Neural cell (in vitro differentiated cells): ENCODE data around the gene ADD3. TPM values are rescaled to one million over a fixed set of nuclear protein-coding genes. Genes with fewer than 3 reads are reported as not detected.

ENCODE experiments used
- H2AFZ ChIP-seq: fragments of 200-600, 300-800 bp; sonication (generic), shearing (Covaris generic); 2 replicates; pipeline ENCODE4 v1.6.0; 2014; ENCODE audit warnings: low read depth, mild to moderate bottlenecking, antibody characterized with exemption, low read length, moderate library complexity
- H3F3A ChIP-seq: fragments of 200-600 bp; shearing (Covaris generic); 2 replicates; pipeline ENCODE4 v1.6.1; 2016; ENCODE audit warnings: mild to moderate bottlenecking, moderate library complexity, mixed read lengths, antibody characterized with exemption, low read length; ENCODE audit not compliant: insufficient read depth, poor library complexity, severe bottlenecking
- H3K27ac ChIP-seq: fragments of 200-600, 300-800 bp; sonication (generic), shearing (Covaris generic); 2 replicates; pipeline ENCODE4 v1.5.1; 2014; ENCODE audit warnings: mild to moderate bottlenecking, low read length, moderate library complexity
- H3K27me3 ChIP-seq: fragments of 300-800, 200-600 bp; sonication (generic), shearing (Covaris generic); 2 replicates; pipeline ENCODE4 v1.6.0; 2014; ENCODE audit warnings: mild to moderate bottlenecking, low read depth, low read length, moderate library complexity; ENCODE audit not compliant: insufficient read depth
- H3K36me3 ChIP-seq: fragments of 300-800, 200-600 bp; sonication (generic), shearing (Covaris generic); 2 replicates; pipeline ENCODE4 v1.5.1; 2014; ENCODE audit warnings: mild to moderate bottlenecking, antibody characterized with exemption, low read length, moderate library complexity; ENCODE audit not compliant: insufficient read depth
- H3K4me2 ChIP-seq: fragments of 300-800, 200-600 bp; sonication (generic), shearing (Covaris generic); 2 replicates; pipeline ENCODE4 v1.6.0; 2014; ENCODE audit warnings: mild to moderate bottlenecking, low read length
- H3K4me3 ChIP-seq: fragments of 300-800, 200-600 bp; sonication (generic), shearing (Covaris generic); 2 replicates; pipeline ENCODE4 v1.5.1; 2014; ENCODE audit warnings: mild to moderate bottlenecking, low read length, moderate library complexity
- H3K79me2 ChIP-seq: fragments of 200-600 bp; shearing (Covaris generic); replicated peaks from 2 replicates; pipeline ENCODE4 v1.6.0; 2014; ENCODE audit warnings: mild to moderate bottlenecking, low read length, moderate library complexity; ENCODE audit not compliant: insufficient read depth
- H3K9ac ChIP-seq: fragments of 300-800, 200-600 bp; sonication (generic), shearing (Covaris generic); 2 replicates; pipeline ENCODE4 v1.6.1; 2016; ENCODE audit warnings: mild to moderate bottlenecking, low read length, mixed read lengths
- H3K9me2 ChIP-seq: fragments of 200-600 bp; shearing (Covaris generic); 2 replicates; pipeline ENCODE4 v1.6.1; 2016; ENCODE audit warnings: mild to moderate bottlenecking, low read length, mixed read lengths; ENCODE audit not compliant: insufficient read depth
- H3K9me3 ChIP-seq: fragments of 200-600, 300-800 bp; sonication (generic), shearing (Covaris generic); 2 replicates; pipeline ENCODE4 v1.6.1; 2016; ENCODE audit warnings: mild to moderate bottlenecking, mixed run types, low read length, moderate library complexity, mixed read lengths
- H4K20me1 ChIP-seq: fragments of 200-600 bp; shearing (Covaris generic); 2 replicates; pipeline ENCODE4 v1.6.1; 2016; ENCODE audit warnings: mild to moderate bottlenecking, mixed run types; ENCODE audit not compliant: insufficient read depth
- CTCF ChIP-seq: fragments of 450-650 bp; IDR thresholded peaks from 2 replicates; pipeline ENCODE4 v1.5.1; 2014; ENCODE audit warnings: antibody characterized with exemption, mild to moderate bottlenecking, moderate library complexity; ENCODE audit not compliant: poor library complexity, severe bottlenecking
- EP300 ChIP-seq: fragments of 450-650 bp; conservative IDR thresholded peaks from 2 replicates; pipeline ENCODE4 v1.6.1; 2014; ENCODE audit warnings: antibody characterized with exemption, mild to moderate bottlenecking, moderate library complexity; ENCODE audit not compliant: poor library complexity, severe bottlenecking
- EZH2 ChIP-seq: fragments of 200-600, 300-800 bp; shearing (Covaris generic), sonication (generic); IDR thresholded peaks from 2 replicates; pipeline ENCODE4 v1.6.1; 2014; ENCODE audit warnings: antibody characterized with exemption, low read length, borderline replicate concordance, mild to moderate bottlenecking; ENCODE audit not compliant: insufficient read depth, poor library complexity, severe bottlenecking
- MXI1 ChIP-seq: fragments of 450-650 bp; conservative IDR thresholded peaks from 2 replicates; pipeline ENCODE4 v1.6.1; 2014; ENCODE audit warnings: antibody characterized with exemption, mild to moderate bottlenecking; ENCODE audit not compliant: poor library complexity, severe bottlenecking
- POLR2AphosphoS5 ChIP-seq: IDR thresholded peaks from 2 replicates; pipeline ENCODE4 v1.6.1; 2012
- RAD21 ChIP-seq: fragments of 450-650 bp; conservative IDR thresholded peaks from 2 replicates; pipeline ENCODE4 v1.6.1; 2014; ENCODE audit warnings: antibody characterized with exemption, mild to moderate bottlenecking, moderate library complexity
- REST ChIP-seq: IDR thresholded peaks from 2 replicates; pipeline ENCODE4 v1.6.1; 2012; ENCODE audit warnings: borderline replicate concordance
- SMC3 ChIP-seq: fragments of 450-650 bp; conservative IDR thresholded peaks from 2 replicates; pipeline ENCODE4 v1.6.1; 2014; ENCODE audit warnings: antibody characterized with exemption, mild to moderate bottlenecking, moderate library complexity; ENCODE audit not compliant: poor library complexity
- TAF1 ChIP-seq: IDR thresholded peaks from 2 replicates; pipeline ENCODE4 v1.6.1; 2012; ENCODE audit warnings: low read depth
- polyA plus RNA-seq: library from polyadenylated mRNA; depleted of rRNA; stranded (reverse); fragments of >200 nt; gene quantifications from 2 replicates; pipeline ENCODE4 v1.2.3, GENCODE V29; 2014

ADD3 gene
- polyA plus RNA-seq, 1 donor from 2014 or later, result 40.6 TPM

- H3K9me2 ChIP-seq, result no peaks in the 10 kb centered on the region
- no peaks in the 10 kb centered on the region for H3K9me3 ChIP-seq
- no peaks in the 10 kb centered on the region for H3K36me3 ChIP-seq
- no peak overlapping the region for H3K4me3 ChIP-seq
- H3K27me3 ChIP-seq, result no peaks in the 10 kb centered on the region
- no peak overlapping the region for H3K9ac ChIP-seq
- H3F3A ChIP-seq, result no peaks in the 10 kb centered on the region
- H3K27ac ChIP-seq, result no peak overlapping the region
- no peak for TF ChIP-seq TAF1
- no peak for TF ChIP-seq SMC3
- TF ChIP-seq REST, result no peak
- TF ChIP-seq EP300, result no peak
- TF ChIP-seq POLR2AphosphoS5, result no peak
- TF ChIP-seq EZH2, result no peak
- TF ChIP-seq CTCF, result no peak
- no peak for TF ChIP-seq MXI1
- H3K4me2 ChIP-seq, result no peak overlapping the region
- no peaks in the 10 kb centered on the region for H3K79me2 ChIP-seq
- no peak overlapping the region for H2AFZ ChIP-seq
- H4K20me1 ChIP-seq, result no peaks in the 10 kb centered on the region
These were observed 16.4 kb upstream of the ADD3 start for GRCh38 chr10:109991266-109991855.

GRCh38 chr10:109992485-109992884 lies 15.3 kb upstream of the ADD3 start:
- TF ChIP-seq EP300 (no peak), TAF1 (no peak), SMC3 (no peak), MXI1 (no peak), POLR2AphosphoS5 (no peak), RAD21 (no peak), EZH2 (no peak), REST (no peak), CTCF (no peak)
- Histone ChIP-seq H4K20me1 (no peaks in the 10 kb centered on the region), H3K4me3 (no peak overlapping the region), H3K4me2 (no peak overlapping the region), H3K9ac (no peak overlapping the region), H3K27ac (no peak overlapping the region), H3K9me3 (no peaks in the 10 kb centered on the region), H3K9me2 (no peaks in the 10 kb centered on the region), H3K79me2 (no peaks in the 10 kb centered on the region), H3F3A (no peaks in the 10 kb centered on the region), H3K27me3 (no peaks in the 10 kb centered on the region), H3K36me3 (no peaks in the 10 kb centered on the region), H2AFZ (no peak overlapping the region)
